Keratinocyte (primary cell): ENCODE data around the gene KCNG2. TPM values are rescaled to one million over a fixed set of nuclear protein-coding genes. Genes with fewer than 3 reads are reported as not detected.

Experiments
- DNase-seq: peaks from one replicate; pipeline ENCODE4 v3.0.0-alpha.2; 2011; ENCODE audit warnings: low read depth, missing footprints, low spot score
- FAIRE-seq: peaks from 2 replicates; lab custom pipeline; 2011; peaks lifted over from hg19 to GRCh38; lab: Jason Lieb, UNC
- H2AFZ ChIP-seq: 2 replicates; pipeline ENCODE4 v1.6.0; 2012; ENCODE audit warnings: low read length, control low read depth, inconsistent platforms; ENCODE audit not compliant: control insufficient read depth
- H3K27ac ChIP-seq: 2 replicates; pipeline ENCODE4 v1.5.1; 2011; ENCODE audit warnings: low read length; ENCODE audit not compliant: control insufficient read depth, insufficient read depth
- H3K27me3 ChIP-seq: 3 replicates; pipeline ENCODE4 v1.6.0; 2011; ENCODE audit warnings: low read length; ENCODE audit not compliant: control insufficient read depth, insufficient read depth; ENCODE audit errors: extremely low read depth
- H3K36me3 ChIP-seq, 2 experiments: 2 replicates in 1 of 2; 3 replicates in 1 of 2; pipeline ENCODE4 v1.5.1; 2011; ENCODE audit warnings: low read length in 2 of 2, mild to moderate bottlenecking in 1 of 2; ENCODE audit not compliant: control insufficient read depth in 2 of 2, insufficient read depth in 2 of 2; ENCODE audit errors: extremely low read depth in 1 of 2
- H3K4me1 ChIP-seq: 3 replicates; pipeline ENCODE4 v1.5.1; 2011; ENCODE audit warnings: low read length; ENCODE audit not compliant: control insufficient read depth, insufficient read depth; ENCODE audit errors: extremely low read depth
- H3K4me2 ChIP-seq: 3 replicates; pipeline ENCODE4 v1.6.0; 2011; ENCODE audit warnings: low read depth, low read length; ENCODE audit not compliant: control insufficient read depth, insufficient read depth; ENCODE audit errors: extremely low read depth
- H3K4me3 ChIP-seq, 3 experiments: fragments of 200-600 bp in 1 of 3; sonication (generic) in 1 of 3; 2 replicates in 2 of 3; 3 replicates in 1 of 3; pipeline ENCODE4 v1.5.1; 2011 to 2016; ENCODE audit warnings: low read length in 3 of 3, mild to moderate bottlenecking in 3 of 3, control low read depth in 2 of 3, inconsistent platforms in 1 of 3, low read depth in 1 of 3, mixed read lengths in 1 of 3, mixed run types in 1 of 3, moderate library complexity in 1 of 3; ENCODE audit not compliant: control insufficient read depth in 2 of 3, insufficient read depth in 2 of 3; ENCODE audit errors: extremely low read depth in 1 of 3
- H3K79me2 ChIP-seq: 2 replicates; pipeline ENCODE4 v1.6.0; 2012; ENCODE audit warnings: low read length; ENCODE audit not compliant: control insufficient read depth, insufficient read depth
- H3K9ac ChIP-seq: 3 replicates; pipeline ENCODE4 v1.6.0; 2011; ENCODE audit warnings: low read length; ENCODE audit not compliant: control insufficient read depth, insufficient read depth; ENCODE audit errors: extremely low read depth
- H3K9me1 ChIP-seq: 3 replicates; pipeline ENCODE4 v1.6.0; 2011; ENCODE audit warnings: low read length; ENCODE audit not compliant: control insufficient read depth, insufficient read depth; ENCODE audit errors: extremely low read depth
- H3K9me3 ChIP-seq: 2 replicates; pipeline ENCODE4 v1.5.1; 2012; ENCODE audit warnings: low read depth, low read length; ENCODE audit not compliant: control insufficient read depth
- H4K20me1 ChIP-seq: 3 replicates; pipeline ENCODE4 v1.6.0; 2011; ENCODE audit warnings: low read length; ENCODE audit not compliant: control insufficient read depth, insufficient read depth; ENCODE audit errors: extremely low read depth
- EZH2 ChIP-seq: IDR thresholded peaks from one replicate; pipeline ENCODE4 v1.6.1; 2012; ENCODE audit warnings: inconsistent platforms, mild to moderate bottlenecking, low read length, moderate library complexity
- dilution Hi-C: fragments of 300-500 bp; cut with MboI; formaldehyde crosslinking; loops from one replicate; pipeline ENCODE4 v1.7.0; 2020; ENCODE audit warnings: low sequenced_read_pairs; ENCODE audit not compliant: extremely low pct_ligation_motif_present
- polyA plus RNA-seq, 5 experiments: library from polyadenylated mRNA; depleted of rRNA in 3 of 5; stranded (reverse) in 3 of 5; stranded (forward) in 1 of 5; unstranded in 1 of 5; fragments of >200 nt; gene quantifications; 1 replicate in 1 of 5; 2 replicates in 3 of 5; 3 replicates in 1 of 5; pipeline versions ENCODE4 v1.2.1 to v1.2.3, GENCODE V29; 2011 to 2012; ENCODE audit warnings: missing spikeins in 2 of 5, low read depth in 1 of 5, low replicate concordance in 1 of 5
- TF ChIP-seq, protein P1 (sequence below), 3 experiments: IDR thresholded peaks in 1 of 3; conservative IDR thresholded peaks in 1 of 3; optimal IDR thresholded peaks in 1 of 3; 2 replicates in 2 of 3; 3 replicates in 1 of 3; pipeline versions ENCODE3 to v1.5.1; 2011; ENCODE audit warnings: low read length in 3 of 3, mild to moderate bottlenecking in 3 of 3, moderate library complexity in 2 of 3, control low read depth in 1 of 3, inconsistent platforms in 1 of 3; ENCODE audit not compliant: insufficient read depth in 2 of 3; ENCODE audit errors: extremely low read depth in 1 of 3

The KCNG2 gene
- polyA plus RNA-seq, 1 donor (not counting 4 experiments of a cell fraction or from before 2014, with no cell fraction given), result not detected

DNA sequence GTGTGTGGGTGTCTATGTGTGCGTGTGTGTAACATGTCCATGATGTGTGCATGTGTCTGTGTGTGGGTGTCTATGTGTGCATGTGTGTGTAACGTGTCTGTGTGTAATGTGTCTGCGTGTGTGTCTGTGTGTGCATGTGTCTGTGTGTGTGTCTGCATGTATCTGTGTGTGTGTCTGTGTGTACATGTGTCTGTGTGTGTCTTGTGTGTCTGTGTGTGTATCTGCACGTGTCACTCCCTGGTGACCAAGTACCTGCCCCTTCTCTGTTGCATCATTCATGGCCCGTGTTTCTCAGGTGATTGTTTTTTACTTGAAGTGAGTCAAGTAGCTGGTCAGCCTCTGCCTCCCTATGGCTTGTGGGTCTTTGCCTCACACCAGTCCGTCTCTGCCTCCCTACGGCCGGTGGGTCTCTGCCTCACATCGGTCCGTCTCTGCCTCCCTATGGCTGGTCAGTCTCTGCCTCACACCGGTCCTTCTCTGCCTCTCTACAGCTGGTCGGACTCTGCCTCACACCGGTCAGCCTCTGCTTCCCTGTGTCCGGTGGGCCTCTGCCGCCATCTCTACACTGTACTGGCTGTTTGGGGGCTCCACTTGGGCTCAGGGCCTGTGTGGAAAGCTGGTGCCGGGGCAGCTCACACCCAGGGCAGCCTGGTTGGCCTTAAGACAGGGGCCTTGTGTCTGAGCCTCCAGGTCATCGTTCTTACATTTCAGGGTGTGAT is 31.6 kb downstream of the KCNG2 start:
- DNase-seq (no peak), FAIRE-seq (no peak)
- TF ChIP-seq, protein P1, sequence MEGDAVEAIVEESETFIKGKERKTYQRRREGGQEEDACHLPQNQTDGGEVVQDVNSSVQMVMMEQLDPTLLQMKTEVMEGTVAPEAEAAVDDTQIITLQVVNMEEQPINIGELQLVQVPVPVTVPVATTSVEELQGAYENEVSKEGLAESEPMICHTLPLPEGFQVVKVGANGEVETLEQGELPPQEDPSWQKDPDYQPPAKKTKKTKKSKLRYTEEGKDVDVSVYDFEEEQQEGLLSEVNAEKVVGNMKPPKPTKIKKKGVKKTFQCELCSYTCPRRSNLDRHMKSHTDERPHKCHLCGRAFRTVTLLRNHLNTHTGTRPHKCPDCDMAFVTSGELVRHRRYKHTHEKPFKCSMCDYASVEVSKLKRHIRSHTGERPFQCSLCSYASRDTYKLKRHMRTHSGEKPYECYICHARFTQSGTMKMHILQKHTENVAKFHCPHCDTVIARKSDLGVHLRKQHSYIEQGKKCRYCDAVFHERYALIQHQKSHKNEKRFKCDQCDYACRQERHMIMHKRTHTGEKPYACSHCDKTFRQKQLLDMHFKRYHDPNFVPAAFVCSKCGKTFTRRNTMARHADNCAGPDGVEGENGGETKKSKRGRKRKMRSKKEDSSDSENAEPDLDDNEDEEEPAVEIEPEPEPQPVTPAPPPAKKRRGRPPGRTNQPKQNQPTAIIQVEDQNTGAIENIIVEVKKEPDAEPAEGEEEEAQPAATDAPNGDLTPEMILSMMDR (optimal IDR thresholded peaks at IDR 0.05 in 1 of 3, IDR thresholded peaks at IDR 0.05 in 1 of 3, conservative IDR thresholded peaks at IDR 0.05 in 1 of 3; ENCODE audit: extremely low read depth in 1 of 3, insufficient read depth in 2 of 3, low read length in 3 of 3), result no peak
- TF ChIP-seq EZH2, result no peak
- H3K79me2 ChIP-seq, result no peaks in the 10 kb centered on the region
- H3K4me3 ChIP-seq, result no peak overlapping the region
- H3K36me3 ChIP-seq, result no peaks in the 10 kb centered on the region
- H3K4me1 ChIP-seq, result no peaks in the 10 kb centered on the region
- no peak overlapping the region for H2AFZ ChIP-seq
- H4K20me1 ChIP-seq, result no peaks in the 10 kb centered on the region
- dilution Hi-C loops, result no loop called here
- H3K4me2 ChIP-seq, result no peak overlapping the region
- no peak overlapping the region for H3K9ac ChIP-seq
- peaks cover 1% of the 10 kb centered on the region for H3K27me3 ChIP-seq
- H3K27ac ChIP-seq, result no peak overlapping the region
- H3K9me1 ChIP-seq, result no peaks in the 10 kb centered on the region
- peaks cover 10% of the 10 kb centered on the region for H3K9me3 ChIP-seq

DNA sequence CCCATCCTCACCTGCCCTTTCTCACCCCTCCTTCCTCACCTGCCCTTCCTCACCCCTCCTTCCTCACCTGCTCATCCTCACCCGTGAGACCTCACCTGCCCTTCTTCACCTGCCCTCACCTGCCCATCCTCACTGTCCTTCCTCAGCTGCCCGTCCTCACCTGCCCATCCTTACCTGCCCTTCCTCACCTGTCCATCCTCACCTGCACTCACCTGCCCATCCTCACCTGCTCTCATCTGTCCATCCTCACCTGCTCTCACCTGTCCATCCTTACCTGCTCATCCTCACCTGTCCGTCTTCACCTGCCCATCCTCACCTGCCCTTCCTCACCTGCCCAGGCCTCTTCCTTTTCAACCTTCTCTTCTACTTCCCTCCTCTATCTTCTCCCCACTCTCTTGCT is 34.4 kb downstream of the KCNG2 start:
- no peaks in the 10 kb centered on the region for H3K79me2 ChIP-seq
- H3K27me3 ChIP-seq, result peaks cover 4% of the 10 kb centered on the region
- no peaks in the 10 kb centered on the region for H3K4me1 ChIP-seq

More for the DNA sequence above, 34.4 kb downstream of the KCNG2 start:
- H3K9me3 ChIP-seq, result peaks cover 10% of the 10 kb centered on the region
- FAIRE-seq (no peak), DNase-seq (no peak)
- no peak overlapping the region for H3K27ac ChIP-seq
- no peaks in the 10 kb centered on the region for H3K9me1 ChIP-seq
- H4K20me1 ChIP-seq, result no peaks in the 10 kb centered on the region
- dilution Hi-C loops, result no loop called here
- no peak overlapping the region for H3K9ac ChIP-seq
- no peak overlapping the region for H2AFZ ChIP-seq
- no peak for TF ChIP-seq EZH2
- TF ChIP-seq, protein P1 (optimal IDR thresholded peaks at IDR 0.05 in 1 of 3, IDR thresholded peaks at IDR 0.05 in 1 of 3, conservative IDR thresholded peaks at IDR 0.05 in 1 of 3; ENCODE audit: extremely low read depth in 1 of 3, insufficient read depth in 2 of 3, low read length in 3 of 3), result no peak
- no peak overlapping the region for H3K4me2 ChIP-seq
- H3K36me3 ChIP-seq, result no peaks in the 10 kb centered on the region
- H3K4me3 ChIP-seq, result no peak overlapping the region
